Mucosa of descending colon (tissue), 3 donors: ENCODE results near the gene ARHGAP29. TPM values are rescaled to one million over a fixed set of nuclear protein-coding genes. Genes with fewer than 3 reads are reported as not detected.

Experiments used
- ATAC-seq: fragments of 200-7000 bp; cut with Tn5 transposase; one replicate; pipeline ENCODE4 v1.9.1; 2020; ENCODE audit warnings: mild to moderate bottlenecking, moderate library complexity
- DNase-seq, 3 donors: peaks; one replicate each; pipeline ENCODE4 v3.0.0-alpha.2; 2020
- H3K36me3 ChIP-seq: fragments of 200-600 bp; one replicate; pipeline ENCODE4 v1.8.0; 2021; ENCODE audit warnings: low read depth, mild to moderate bottlenecking
- H3K4me1 ChIP-seq: fragments of 200-600 bp; one replicate; pipeline ENCODE4 v1.8.0; 2021; ENCODE audit warnings: low read depth, mild to moderate bottlenecking
- H3K4me3 ChIP-seq: fragments of 200-600 bp; one replicate; pipeline ENCODE4 v1.8.0; 2021; ENCODE audit warnings: mild to moderate bottlenecking
- H3K9me3 ChIP-seq: fragments of 200-600 bp; one replicate; pipeline ENCODE4 v1.8.0; 2021; ENCODE audit warnings: mild to moderate bottlenecking
- intact Hi-C, 2 donors: fragments of 100-400 bp; cut with DNase I in 1 of 2; cut with micrococcal nuclease in 1 of 2; formaldehyde crosslinking; loops; one replicate each; pipeline versions ENCODE4 v1.11.0 to v1.11.1; 2022; cut with DNase I, micrococcal nuclease
- total RNA-seq, 3 donors: library from RNA; stranded (reverse); fragmentation: NEBNext Ultra II Directional in 2 of 3; extraction: Animal tissue kit (Norgen Biotek cat#: 25700) in 2 of 3; gene quantifications; one replicate each; pipeline versions ENCODE4 v1.2.1 to v1.2.4, GENCODE V29; 2021 to 2023
- TF ChIP-seq, protein P1 (sequence below): fragments of 200-600 bp; IDR thresholded peaks from one replicate; pipeline ENCODE4 v1.8.0; 2022; ENCODE audit warnings: antibody characterized with exemption, mild to moderate bottlenecking
- donor health status: DM: no; HTN: no; CAD: no; lungs with moderate emphysema.
- donor health status: DM: no; HTN: no; CAD: no.
- donor health status: DM: no; HTN: yes; CAD: no.

Gene ARHGAP29
- total RNA-seq, 3 donors from 2014 or later = 2.6 to 11.9 (median 6.7) TPM

DNA sequence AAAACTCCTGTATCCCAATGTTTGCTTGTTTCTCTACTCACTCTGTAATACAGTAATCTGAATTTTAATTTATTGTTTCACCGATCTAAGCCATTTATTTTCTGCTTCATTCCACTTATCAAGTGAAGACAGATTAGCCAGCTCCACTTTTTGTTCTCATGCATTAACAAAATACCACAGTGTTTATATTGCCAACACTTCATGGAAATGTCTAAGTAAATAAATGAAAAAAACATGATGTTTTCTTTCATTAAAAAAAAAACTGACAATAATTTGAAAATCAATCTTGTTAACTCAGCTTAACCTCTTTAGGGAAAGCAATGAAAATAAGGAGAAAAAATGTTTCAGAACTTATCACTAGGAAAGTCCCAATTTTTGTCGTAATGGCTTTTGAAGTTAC, 11.5 kb downstream of the ARHGAP29 start:
- TF ChIP-seq, protein P1, sequence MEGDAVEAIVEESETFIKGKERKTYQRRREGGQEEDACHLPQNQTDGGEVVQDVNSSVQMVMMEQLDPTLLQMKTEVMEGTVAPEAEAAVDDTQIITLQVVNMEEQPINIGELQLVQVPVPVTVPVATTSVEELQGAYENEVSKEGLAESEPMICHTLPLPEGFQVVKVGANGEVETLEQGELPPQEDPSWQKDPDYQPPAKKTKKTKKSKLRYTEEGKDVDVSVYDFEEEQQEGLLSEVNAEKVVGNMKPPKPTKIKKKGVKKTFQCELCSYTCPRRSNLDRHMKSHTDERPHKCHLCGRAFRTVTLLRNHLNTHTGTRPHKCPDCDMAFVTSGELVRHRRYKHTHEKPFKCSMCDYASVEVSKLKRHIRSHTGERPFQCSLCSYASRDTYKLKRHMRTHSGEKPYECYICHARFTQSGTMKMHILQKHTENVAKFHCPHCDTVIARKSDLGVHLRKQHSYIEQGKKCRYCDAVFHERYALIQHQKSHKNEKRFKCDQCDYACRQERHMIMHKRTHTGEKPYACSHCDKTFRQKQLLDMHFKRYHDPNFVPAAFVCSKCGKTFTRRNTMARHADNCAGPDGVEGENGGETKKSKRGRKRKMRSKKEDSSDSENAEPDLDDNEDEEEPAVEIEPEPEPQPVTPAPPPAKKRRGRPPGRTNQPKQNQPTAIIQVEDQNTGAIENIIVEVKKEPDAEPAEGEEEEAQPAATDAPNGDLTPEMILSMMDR = no peak
- Histone ChIP-seq H3K4me1 (no peaks in the 10 kb centered on the region), H3K36me3 (no peaks in the 10 kb centered on the region), H3K9me3 (no peaks in the 10 kb centered on the region), H3K4me3 (no peak overlapping the region)
- intact Hi-C loops = no loop called here
- ATAC-seq (no peak), DNase-seq (no peak)

DNA sequence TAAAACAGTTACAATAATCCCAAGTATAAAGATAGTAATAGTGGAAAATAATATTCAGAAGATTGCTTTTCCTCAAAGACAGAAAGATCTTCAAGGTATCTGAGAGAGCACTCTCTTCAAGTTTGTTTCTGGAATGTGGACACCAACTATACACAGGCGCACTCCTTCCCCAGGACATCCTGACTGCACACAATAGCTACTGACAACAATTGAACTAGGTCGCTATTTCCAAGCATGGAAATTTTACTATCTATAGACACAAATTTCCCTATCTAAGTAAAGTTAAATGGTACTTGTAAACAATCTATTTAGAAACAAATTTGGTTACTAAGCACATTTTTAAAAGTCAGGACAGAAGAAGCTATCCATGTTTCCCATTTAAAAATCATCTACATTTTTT, 19.1 kb downstream of the ARHGAP29 start:
- ATAC-seq = no peak
- H3K4me1 ChIP-seq = no peaks in the 10 kb centered on the region
- H3K9me3 ChIP-seq = no peaks in the 10 kb centered on the region
- H3K36me3 ChIP-seq = no peaks in the 10 kb centered on the region
- TF ChIP-seq, protein P1 = no peak
- no peak overlapping the region for H3K4me3 ChIP-seq
- intact Hi-C loops = no loop called here
- no peak for DNase-seq

DNA sequence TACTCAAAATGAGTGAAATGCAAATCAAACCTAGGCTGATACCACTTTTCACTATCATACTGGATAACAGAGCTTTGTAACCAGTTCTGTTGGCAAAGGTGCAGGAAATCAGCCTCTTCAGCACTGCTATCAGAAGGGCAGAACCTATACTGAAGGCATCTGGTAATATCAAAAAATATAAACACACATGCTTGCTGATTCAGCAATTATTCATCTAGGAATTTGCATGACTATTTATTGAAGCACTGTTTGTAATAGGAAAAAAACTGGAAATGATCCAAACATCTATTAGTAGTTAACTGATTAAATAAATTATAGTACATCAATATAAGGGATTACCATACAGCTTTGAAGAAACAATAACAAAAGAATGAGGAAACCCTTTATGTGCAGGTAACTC, 21.4 kb downstream of the ARHGAP29 start:
- H3K36me3 ChIP-seq = no peaks in the 10 kb centered on the region
- no peak overlapping the region for H3K4me3 ChIP-seq
- DNase-seq (no peak), ATAC-seq (no peak)
- H3K4me1 ChIP-seq = no peaks in the 10 kb centered on the region
- TF ChIP-seq, protein P1 = no peak
- no peaks in the 10 kb centered on the region for H3K9me3 ChIP-seq
- intact Hi-C loops = no loop called here

DNA sequence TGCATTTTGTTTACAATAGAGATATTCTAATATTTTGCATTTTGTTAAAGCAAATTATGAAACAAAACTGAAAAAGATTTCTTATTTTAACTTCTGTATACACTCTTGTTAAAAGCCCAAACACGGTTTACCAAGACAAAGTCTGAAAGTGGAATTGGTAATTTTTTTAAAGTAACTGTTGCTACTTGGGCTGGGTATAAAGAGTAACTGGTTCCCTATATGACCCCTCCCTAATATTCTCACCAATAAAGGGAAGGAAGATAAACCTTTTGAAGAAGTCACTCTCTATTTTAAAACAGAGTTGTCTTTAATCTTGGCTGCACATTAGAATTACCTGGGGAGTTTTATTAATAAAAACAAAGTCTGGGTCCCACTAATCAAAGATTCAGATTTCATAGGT, 27.4 kb downstream of the ARHGAP29 start:
- Histone ChIP-seq H3K4me3 (no peak overlapping the region), H3K9me3 (no peaks in the 10 kb centered on the region), H3K4me1 (no peaks in the 10 kb centered on the region), H3K36me3 (no peaks in the 10 kb centered on the region)
- intact Hi-C loops = no loop called here
- DNase-seq (no peak), ATAC-seq (no peak)
- TF ChIP-seq, protein P1 = no peak

DNA sequence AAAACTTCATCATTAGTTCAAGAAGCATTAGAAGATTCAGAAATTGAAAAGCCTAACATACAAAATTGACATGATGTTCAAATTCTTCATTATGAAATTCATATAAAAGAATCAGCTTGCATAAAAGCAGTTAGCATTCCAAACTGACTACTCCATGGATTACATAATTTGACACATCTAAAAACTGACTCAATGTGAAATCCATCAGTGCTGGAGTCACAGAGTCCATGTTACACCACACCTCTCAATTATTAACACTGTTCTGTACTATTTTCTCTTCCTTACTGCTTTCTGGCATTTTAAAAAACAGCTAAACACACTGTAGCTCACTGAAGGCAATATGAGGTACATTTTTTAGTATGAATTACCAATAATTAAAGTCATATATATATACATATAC, 28.0 kb downstream of the ARHGAP29 start:
- H3K36me3 ChIP-seq = no peaks in the 10 kb centered on the region
- H3K4me3 ChIP-seq = no peak overlapping the region
- H3K9me3 ChIP-seq = no peaks in the 10 kb centered on the region
- intact Hi-C loops = no loop called here
- no peaks in the 10 kb centered on the region for H3K4me1 ChIP-seq
- TF ChIP-seq, protein P1 = no peak
- DNase-seq = no peak
- no peak for ATAC-seq

DNA sequence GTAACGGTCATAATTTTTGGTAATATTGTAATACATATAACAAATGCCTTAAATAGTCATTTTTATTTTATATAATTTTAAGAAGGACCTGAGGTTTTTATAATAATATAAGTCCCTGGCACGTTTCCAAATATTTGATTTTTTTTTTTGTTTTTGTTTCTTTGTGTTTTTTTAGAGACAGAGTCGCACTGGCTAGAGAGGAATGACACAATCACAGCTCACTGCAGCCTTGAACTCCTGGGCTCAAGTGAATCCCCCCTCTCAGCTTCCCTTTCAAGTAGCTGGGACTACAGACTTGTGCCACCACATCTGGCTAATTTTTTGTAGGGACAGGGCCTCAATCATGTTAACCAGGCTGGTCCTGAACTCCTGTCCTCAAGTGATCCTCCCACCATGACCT, 29.7 kb downstream of the ARHGAP29 start:
- ATAC-seq = no peak
- Histone ChIP-seq H3K9me3 (no peaks in the 10 kb centered on the region), H3K4me1 (no peaks in the 10 kb centered on the region), H3K36me3 (no peaks in the 10 kb centered on the region), H3K4me3 (no peak overlapping the region)
- TF ChIP-seq, protein P1 = no peak
- no peak for DNase-seq
- intact Hi-C loops = no loop called here
